Measurements from ENCODE around the gene FNDC5.
"Not testable (repeated sequence)": the region's sequence is repeated elsewhere in the genome, so short reads cannot be mapped to it uniquely, and the experiment has no call there.

FNDC5 gene

GRCh38 chr1:32910319-32910718, 39.6 kb upstream of the FNDC5 start:
- no peak for DNase-seq (ENCODE audit: extremely low read depth, insufficient read length)
- no peaks in the 10 kb centered on the region for H3K36me3 ChIP-seq (ENCODE audit: control insufficient read depth, insufficient read depth, low read length)
- no peaks in the 10 kb centered on the region for H3K27me3 ChIP-seq (replicated peaks; ENCODE audit: control insufficient read depth, insufficient read depth, low read length)
- no peak for TF ChIP-seq CTCF (IDR thresholded peaks at IDR 0.05; ENCODE audit: insufficient read depth, low read length, poor library complexity, severe bottlenecking)
- no peak overlapping the region for H3K4me3 ChIP-seq (replicated peaks; ENCODE audit: low read depth, low read length)

DNA sequence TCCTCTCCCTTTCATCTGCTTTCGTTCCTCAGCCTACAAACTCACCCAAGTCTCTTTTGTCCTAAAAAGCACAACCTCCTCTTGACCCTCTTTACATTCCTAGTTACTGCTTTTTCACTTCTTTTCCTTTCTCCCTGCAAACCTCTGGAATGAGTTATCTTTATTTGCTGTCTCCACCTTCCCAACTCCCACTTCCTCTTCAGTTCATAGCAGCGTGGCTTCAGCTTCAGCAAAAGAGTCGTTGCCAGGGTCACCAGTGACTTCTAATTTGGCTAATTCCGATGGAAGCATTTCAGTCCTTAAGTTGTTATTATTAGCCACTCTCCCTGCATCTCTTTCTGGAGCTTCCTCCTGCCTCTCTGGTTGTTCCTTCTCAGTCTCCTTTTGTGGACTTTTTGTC, 36.7 kb upstream of the FNDC5 start:
- no peak for DNase-seq (ENCODE audit: extremely low read depth, insufficient read length)
- H3K27me3 ChIP-seq (replicated peaks; ENCODE audit: control insufficient read depth, insufficient read depth, low read length): no peaks in the 10 kb centered on the region
- H3K36me3 ChIP-seq (ENCODE audit: control insufficient read depth, insufficient read depth, low read length): no peaks in the 10 kb centered on the region
- H3K4me3 ChIP-seq (replicated peaks; ENCODE audit: low read depth, low read length): no peak overlapping the region
- TF ChIP-seq CTCF (IDR thresholded peaks at IDR 0.05; ENCODE audit: insufficient read depth, low read length, poor library complexity, severe bottlenecking): no peak

- TF ChIP-seq CTCF (IDR thresholded peaks at IDR 0.05; ENCODE audit: insufficient read depth, low read length, poor library complexity, severe bottlenecking): no peak
- no peak overlapping the region for H3K4me3 ChIP-seq (replicated peaks; ENCODE audit: low read depth, low read length)
Observed at GRCh38 chr1:32906654-32907053, 35.9 kb upstream of the FNDC5 start.

DNA sequence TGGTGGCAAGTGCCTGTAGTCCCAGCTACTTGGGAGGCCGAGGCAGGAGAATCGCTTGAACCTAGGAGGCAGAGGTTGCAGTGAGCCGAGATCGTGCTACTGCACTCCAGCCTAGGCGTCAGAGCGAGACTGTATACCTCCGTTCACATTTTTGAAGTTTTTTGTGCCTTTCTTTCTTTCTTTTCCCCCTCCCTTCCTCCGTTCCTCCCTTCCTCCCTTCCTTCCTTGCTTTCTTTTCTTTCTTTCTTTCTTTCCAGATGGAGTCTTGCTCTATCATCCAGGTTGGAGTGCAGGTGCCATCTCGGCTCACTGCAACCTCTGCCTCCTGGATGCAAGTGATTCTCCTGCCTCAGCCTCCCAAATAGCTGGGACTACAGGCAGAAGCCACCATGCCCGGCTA, 34.9 kb upstream of the FNDC5 start:
- not testable (repeated sequence) for DNase-seq (ENCODE audit: extremely low read depth, insufficient read length); H3K36me3 ChIP-seq (ENCODE audit: control insufficient read depth, insufficient read depth, low read length); H3K4me3 ChIP-seq (replicated peaks; ENCODE audit: low read depth, low read length); H3K27me3 ChIP-seq (replicated peaks; ENCODE audit: control insufficient read depth, insufficient read depth, low read length)

More at GRCh38 chr1:32906654-32907053, 35.9 kb upstream of the FNDC5 start:
- DNase-seq (ENCODE audit: extremely low read depth, insufficient read length): no peak
- peaks cover 2% of the 10 kb centered on the region; the same call in 1 of the 2 replicates for H3K27me3 ChIP-seq (replicated peaks; ENCODE audit: control insufficient read depth, insufficient read depth, low read length)
- H3K36me3 ChIP-seq (ENCODE audit: control insufficient read depth, insufficient read depth, low read length): no peaks in the 10 kb centered on the region

DNA sequence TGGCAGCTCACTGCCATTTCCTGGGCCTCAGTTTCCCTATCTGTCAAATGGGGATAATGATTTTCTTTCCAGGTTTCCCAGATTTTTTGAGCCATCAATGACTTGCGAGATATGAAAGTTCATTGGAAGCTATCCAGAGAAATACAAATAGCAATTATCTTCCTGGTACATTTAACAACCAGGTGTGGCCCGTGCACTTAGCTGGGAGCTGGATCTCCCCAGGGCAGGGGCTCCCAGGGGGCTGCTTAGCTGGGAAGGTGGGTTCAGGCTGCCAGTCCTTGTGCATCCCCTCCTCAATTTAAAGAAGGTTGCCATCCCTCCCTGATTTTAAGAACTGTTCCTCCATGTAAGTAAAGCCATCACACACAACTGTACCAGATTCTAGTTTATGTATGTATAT, 34.1 kb upstream of the FNDC5 start:
- Histone ChIP-seq H3K36me3 (ENCODE audit: control insufficient read depth, insufficient read depth, low read length) (no peaks in the 10 kb centered on the region), H3K4me3 (replicated peaks; ENCODE audit: low read depth, low read length) (no peak overlapping the region), H3K27me3 (replicated peaks; ENCODE audit: control insufficient read depth, insufficient read depth, low read length) (peaks cover 5% of the 10 kb centered on the region)
- TF ChIP-seq CTCF (IDR thresholded peaks at IDR 0.05; ENCODE audit: insufficient read depth, low read length, poor library complexity, severe bottlenecking): no peak
- no peak for DNase-seq (ENCODE audit: extremely low read depth, insufficient read length)

DNA sequence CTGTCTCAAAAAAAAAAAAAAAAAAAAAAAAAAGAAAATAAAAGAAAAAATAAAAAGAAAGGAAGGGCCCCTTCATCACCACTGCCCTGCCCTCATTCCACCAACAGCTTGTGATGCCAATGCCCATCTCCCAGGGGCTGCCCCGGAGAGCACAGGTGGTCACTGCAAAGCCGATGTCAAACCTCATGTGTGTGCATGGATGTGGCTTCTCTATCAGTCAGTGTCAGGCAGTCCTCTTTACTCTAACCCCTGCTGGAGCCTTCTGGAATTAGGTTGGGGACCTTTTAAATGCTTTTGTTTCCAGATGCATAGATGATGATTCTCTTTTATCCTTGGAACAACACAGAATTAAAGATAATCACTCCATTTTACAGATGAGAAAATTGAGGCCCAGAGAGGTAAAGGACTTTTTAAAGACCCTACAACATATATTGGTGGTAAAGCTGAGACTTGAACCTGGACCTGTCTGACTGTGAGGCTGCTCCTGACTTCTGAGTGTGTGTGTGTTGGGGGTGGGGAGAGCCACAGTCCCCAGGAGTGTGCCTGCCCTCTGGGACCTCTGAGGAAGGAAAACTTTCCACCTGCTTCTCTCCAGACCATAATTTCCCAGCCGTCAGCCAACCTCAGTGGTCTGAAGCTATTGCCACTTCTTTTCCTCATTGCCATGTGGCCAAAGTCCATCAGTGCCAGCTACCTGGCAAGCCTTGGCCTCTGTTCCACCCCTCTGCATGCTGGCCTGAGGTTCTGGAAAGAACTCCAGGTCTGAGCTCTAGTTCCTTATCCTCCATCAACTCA, 33.5 kb upstream of the FNDC5 start:
- peaks cover 5% of the 10 kb centered on the region for H3K27me3 ChIP-seq (replicated peaks; ENCODE audit: control insufficient read depth, insufficient read depth, low read length)
- no peaks in the 10 kb centered on the region for H3K36me3 ChIP-seq (ENCODE audit: control insufficient read depth, insufficient read depth, low read length)
- no peak for DNase-seq (ENCODE audit: extremely low read depth, insufficient read length)
- no peak for TF ChIP-seq CTCF (IDR thresholded peaks at IDR 0.05; ENCODE audit: insufficient read depth, low read length, poor library complexity, severe bottlenecking)
- H3K4me3 ChIP-seq (replicated peaks; ENCODE audit: low read depth, low read length): no peak overlapping the region

Measured in GM06990 (cell line).